Endothelial cell of umbilical vein (primary cell): Measurements from ENCODE around the gene UBTD2. TPM values are rescaled to one million over a fixed set of nuclear protein-coding genes. Genes with fewer than 3 reads are reported as not detected.

ENCODE experiments used
- BruUV-seq: library from RNA; stranded (reverse); fragments of 400-500 nt; replicated peaks from 2 replicates; lab custom pipeline; 2021; lab: Mats Ljungman, UMichigan
- CTCF ChIA-PET: fragments of 300-600, 350-600 bp; sonication (Branson Sonifier 250); formaldehyde crosslinking; loops from one replicate; lab custom pipeline; 2021; ENCODE audit warnings: antibody characterized with exemption, inconsistent platforms; lab: Charles Lee
- POLR2A ChIA-PET: fragments of 300-600, 350-600 bp; sonication (Branson Sonifier 250); formaldehyde crosslinking; loops from one replicate; lab custom pipeline; 2021; ENCODE audit warnings: antibody characterized with exemption, inconsistent platforms; lab: Charles Lee
- DNase-seq: peaks from one replicate; pipeline ENCODE4 v3.0.0-alpha.2; 2011; ENCODE audit warnings: low read depth, low spot score
- FAIRE-seq: peaks from 2 replicates; lab custom pipeline; 2011; peaks lifted over from hg19 to GRCh38; lab: Jason Lieb, UNC
- H2AFZ ChIP-seq: 2 replicates; pipeline ENCODE4 v1.6.0; 2012; ENCODE audit warnings: low read depth, low read length, control low read depth, inconsistent platforms
- H3K27ac ChIP-seq: 2 replicates; pipeline ENCODE4 v1.5.1; 2011; ENCODE audit warnings: low read depth, mild to moderate bottlenecking, control low read depth, low read length, moderate library complexity; ENCODE audit not compliant: insufficient read depth
- H3K27me3 ChIP-seq, 2 experiments: 2 replicates each; pipeline versions ENCODE4 v1.6.0 to v1.6.1; 2011; ENCODE audit warnings: low read length in 2 of 2, mixed read lengths in 1 of 2; ENCODE audit not compliant: control insufficient read depth in 2 of 2, insufficient read depth in 2 of 2
- H3K36me3 ChIP-seq, 2 experiments: 2 replicates in 1 of 2; 3 replicates in 1 of 2; pipeline ENCODE4 v1.5.1; 2011; ENCODE audit warnings: low read length in 2 of 2, mild to moderate bottlenecking in 1 of 2, moderate library complexity in 1 of 2; ENCODE audit not compliant: control insufficient read depth in 2 of 2, insufficient read depth in 2 of 2; ENCODE audit errors: extremely low read depth in 1 of 2
- H3K4me1 ChIP-seq: 3 replicates; pipeline ENCODE4 v1.5.1; 2011; ENCODE audit warnings: mild to moderate bottlenecking, low read length; ENCODE audit not compliant: control insufficient read depth, insufficient read depth; ENCODE audit errors: extremely low read depth
- H3K4me2 ChIP-seq: 2 replicates; pipeline ENCODE4 v1.6.1; 2011; ENCODE audit warnings: low read length, control low read depth, mixed read lengths; ENCODE audit not compliant: insufficient read depth
- H3K4me3 ChIP-seq, 3 experiments: fragments of 200-600 bp in 1 of 3; sonication (generic), shearing (Covaris generic) in 1 of 3; replicated peaks in 1 of 3; 2 replicates each; pipeline ENCODE4 v1.5.1; 2011 to 2016; ENCODE audit warnings: control low read depth in 3 of 3, low read length in 3 of 3, mild to moderate bottlenecking in 2 of 3, inconsistent platforms in 1 of 3, low read depth in 1 of 3, moderate library complexity in 1 of 3; ENCODE audit not compliant: insufficient read depth in 1 of 3
- H3K79me2 ChIP-seq: 2 replicates; pipeline ENCODE4 v1.6.0; 2012; ENCODE audit warnings: low read length, inconsistent platforms; ENCODE audit not compliant: control insufficient read depth, insufficient read depth
- H3K9ac ChIP-seq: replicated peaks from 2 replicates; pipeline ENCODE3; 2011; ENCODE audit warnings: low read length, control low read depth; ENCODE audit not compliant: insufficient read depth; ENCODE audit errors: extremely low read depth
- H3K9me1 ChIP-seq: replicated peaks from 3 replicates; pipeline ENCODE4 v1.6.0; 2011; ENCODE audit warnings: mild to moderate bottlenecking, low read length; ENCODE audit not compliant: control insufficient read depth, insufficient read depth; ENCODE audit errors: extremely low read depth
- H3K9me3 ChIP-seq: replicated peaks from 2 replicates; pipeline ENCODE4 v1.5.1; 2012; ENCODE audit warnings: low read length, inconsistent platforms; ENCODE audit not compliant: control insufficient read depth, insufficient read depth
- H4K20me1 ChIP-seq: replicated peaks from 2 replicates; pipeline ENCODE3; 2011; ENCODE audit warnings: mild to moderate bottlenecking, low read length; ENCODE audit not compliant: control insufficient read depth, insufficient read depth; ENCODE audit errors: extremely low read depth
- CTCF ChIP-seq, 2 donors: IDR thresholded peaks; 1 replicate in 1 of 2; 2 replicates in 1 of 2; pipeline ENCODE4 v1.5.1; 2011; ENCODE audit warnings: low read length in 2 of 2, mild to moderate bottlenecking in 2 of 2, moderate library complexity in 2 of 2, control low read depth in 1 of 2, inconsistent platforms in 1 of 2, low read depth in 1 of 2; ENCODE audit not compliant: insufficient read depth in 1 of 2; ENCODE audit errors: extremely low read depth in 1 of 2
- EZH2 ChIP-seq: IDR thresholded peaks from 2 replicates; pipeline ENCODE4 v1.6.1; 2012; ENCODE audit warnings: borderline replicate concordance, low read depth, mild to moderate bottlenecking, moderate library complexity, low read length, inconsistent platforms; ENCODE audit not compliant: severe bottlenecking
- FOS ChIP-seq: IDR thresholded peaks from 2 replicates; pipeline ENCODE4 v1.6.1; 2011; ENCODE audit warnings: mild to moderate bottlenecking, low read length, moderate library complexity, borderline replicate concordance; ENCODE audit not compliant: insufficient read depth
- GATA2 ChIP-seq: IDR thresholded peaks from 2 replicates; pipeline ENCODE4 v1.7.0; 2011; ENCODE audit warnings: low read depth, mild to moderate bottlenecking, moderate library complexity, mixed read lengths, low read length; ENCODE audit not compliant: insufficient read length, insufficient read depth
- JUN ChIP-seq: IDR thresholded peaks from 2 replicates; pipeline ENCODE4 v1.6.1; 2011; ENCODE audit warnings: borderline replicate concordance, low read depth; ENCODE audit not compliant: insufficient read length, insufficient read depth
- MAX ChIP-seq: IDR thresholded peaks from 2 replicates; pipeline ENCODE4 v1.6.1; 2011; ENCODE audit not compliant: insufficient read depth, insufficient read length
- MYC ChIP-seq: IDR thresholded peaks from one replicate; pipeline ENCODE4 v1.6.1; 2011; ENCODE audit warnings: mild to moderate bottlenecking, low read depth, low read length
- POLR2A ChIP-seq: IDR thresholded peaks from 2 replicates; pipeline ENCODE4 v1.6.1; 2012; ENCODE audit warnings: low read depth, mild to moderate bottlenecking, control low read depth, low read length
- POLR2AphosphoS5 ChIP-seq: IDR thresholded peaks from 2 replicates; pipeline ENCODE4 v1.6.1; 2012; ENCODE audit warnings: low read depth, mild to moderate bottlenecking, control low read depth, low read length, moderate library complexity; ENCODE audit not compliant: insufficient read depth
- dilution Hi-C: fragments of 300-500 bp; cut with MboI; formaldehyde crosslinking; loops from one replicate; pipeline ENCODE4 v1.15.0; 2019; ENCODE audit warnings: low sequenced_read_pairs; ENCODE audit not compliant: extremely low pct_ligation_motif_present
- intact Hi-C: fragments of 100-400 bp; cut with micrococcal nuclease; formaldehyde crosslinking; loops from one replicate; pipeline ENCODE4 v1.10.0; 2022
- polyA plus RNA-seq, 4 experiments: library from polyadenylated mRNA; depleted of rRNA in 3 of 4; stranded (reverse) in 3 of 4; unstranded in 1 of 4; fragments of >200 nt; gene quantifications; 2 replicates each; pipeline versions ENCODE4 v1.2.1 to v1.2.3, GENCODE V29; 2011 to 2012; ENCODE audit warnings: missing spikeins in 1 of 4
- total RNA-seq: library from RNA; stranded (reverse); gene quantifications from 2 replicates; pipeline ENCODE4 v1.2.3, GENCODE V29; 2021

UBTD2 gene
- total and polyA plus RNA-seq, 2 donors (not counting 3 experiments of a cell fraction or from before 2014, with no cell fraction given): 10.1 to 22.6 TPM

- H4K20me1 ChIP-seq: no peaks in the 10 kb centered on the region
These were observed 109.9 kb downstream of the UBTD2 start for GRCh38 chr5:172173564-172174153.

More at GRCh38 chr5:172173564-172174153, 109.9 kb downstream of the UBTD2 start:
- DNase-seq (no peak), FAIRE-seq (no peak)
- no peaks in the 10 kb centered on the region for H3K9me1 ChIP-seq
- dilution Hi-C loops (no loop called here), intact Hi-C loops (no loop called here)
- TF ChIP-seq POLR2AphosphoS5 (no peak), EZH2 (no peak), GATA2 (no peak), MAX (no peak), POLR2A (no peak), FOS (no peak), CTCF (IDR thresholded peaks at IDR 0.05; ENCODE audit: extremely low read depth in 1 of 2, insufficient read depth in 1 of 2, low read depth in 1 of 2, low read length in 2 of 2) (no peak), MYC (no peak), JUN (no peak)
- H3K4me3 ChIP-seq: no peak overlapping the region
- no peak overlapping the region for H3K27ac ChIP-seq
- H3K4me2 ChIP-seq: no peak overlapping the region
- H2AFZ ChIP-seq: no peak overlapping the region
- CTCF ChIA-PET: interaction anchor here (1.3 to 1.9 kb wide), 4 partner anchors 9 to 17 kb away, joined by 3 to 13 read pairs (median 6); partner anchors contain the start of gene STK10
- no peak overlapping the region for H3K9ac ChIP-seq
- H3K27me3 ChIP-seq: no peaks in the 10 kb centered on the region
- peaks cover 9% of the 10 kb centered on the region for H3K4me1 ChIP-seq
- no TSS peak for BruUV-seq
- no peaks in the 10 kb centered on the region for H3K36me3 ChIP-seq
- H3K9me3 ChIP-seq: no peaks in the 10 kb centered on the region
- H3K79me2 ChIP-seq: peaks cover under 1% of the 10 kb centered on the region
- POLR2A ChIA-PET: no interaction called here
